GM12878 (cell line): Measurements from ENCODE around the gene TSPEAR. TPM values are rescaled to one million over a fixed set of nuclear protein-coding genes. Genes with fewer than 3 reads are reported as not detected.

Experiments used
- ATAC-seq: fragments of 200-7000 bp; cut with Tn5 transposase; 3 replicates; pipeline ENCODE4 v1.9.1; 2020; ENCODE audit warnings: mild to moderate bottlenecking, moderate library complexity
- BruUV-seq: library from RNA; stranded (reverse); fragments of 400-500 nt; replicated peaks from 2 replicates; lab custom pipeline; 2021; lab: Mats Ljungman, UMichigan
- CTCF ChIA-PET: fragments of 300-600 bp; sonication (Branson Sonifier 250); formaldehyde crosslinking; extraction: SDS; loops from one replicate; lab custom pipeline; 2021; ENCODE audit warnings: inconsistent platforms; lab: Yijun Ruan, JAX
- POLR2A ChIA-PET: fragments of 350-600 bp; formaldehyde crosslinking; extraction: SDS; loops from one replicate; lab custom pipeline; 2021; ENCODE audit warnings: inconsistent platforms; lab: Charles Lee
- RAD21 ChIA-PET: fragments of 300-600 bp; sonication (Branson Sonifier 250); formaldehyde crosslinking; loops from one replicate; lab custom pipeline; 2023; ENCODE audit warnings: antibody characterized with exemption; ENCODE audit not compliant: unreplicated experiment; lab: Charles Lee
- SMC1A ChIA-PET: fragments of 300-600 bp; sonication (Branson Sonifier 250); formaldehyde crosslinking; loops from one replicate; lab custom pipeline; 2023; ENCODE audit not compliant: unreplicated experiment, uncharacterized antibody; lab: Charles Lee
- DNase-seq: peaks from one replicate; pipeline ENCODE4 v3.0.0-alpha.2; 2011; ENCODE audit warnings: low read depth, low spot score
- FAIRE-seq: peaks from 3 replicates; lab custom pipeline; 2011; peaks lifted over from hg19 to GRCh38; lab: Jason Lieb, UNC
- H2AFZ ChIP-seq: 2 replicates; pipeline ENCODE4 v1.6.0; 2011; ENCODE audit warnings: low read depth, low read length, control low read depth; ENCODE audit not compliant: control insufficient read depth
- H3K27ac ChIP-seq: 2 replicates; pipeline ENCODE4 v1.5.1; 2011; ENCODE audit warnings: control low read depth; ENCODE audit not compliant: control insufficient read depth, insufficient read depth
- H3K27me3 ChIP-seq, 2 experiments: replicated peaks in 1 of 2; 2 replicates each; pipeline versions ENCODE4 v1.6.0 to v1.6.1; 2011; ENCODE audit warnings: low read length in 1 of 2; ENCODE audit not compliant: control insufficient read depth in 2 of 2, insufficient read depth in 2 of 2
- H3K36me3 ChIP-seq, 2 experiments: 2 replicates each; pipeline ENCODE4 v1.5.1; 2011; ENCODE audit warnings: low read length in 1 of 2; ENCODE audit not compliant: control insufficient read depth in 2 of 2, insufficient read depth in 2 of 2
- H3K4me1 ChIP-seq: 2 replicates; pipeline ENCODE4 v1.6.1; 2011; ENCODE audit warnings: mild to moderate bottlenecking, low read length, moderate library complexity, mixed read lengths; ENCODE audit not compliant: control insufficient read depth, insufficient read depth
- H3K4me2 ChIP-seq: 2 replicates; pipeline ENCODE4 v1.6.0; 2011; ENCODE audit warnings: control low read depth; ENCODE audit not compliant: control insufficient read depth, insufficient read depth
- H3K4me3 ChIP-seq: fragments of 200-600 bp; sonication (generic); 2 replicates; pipeline ENCODE4 v1.5.1; 2016
- H3K79me2 ChIP-seq: 2 replicates; pipeline ENCODE4 v1.6.0; 2011; ENCODE audit warnings: low read length; ENCODE audit not compliant: control insufficient read depth, insufficient read depth
- H3K9ac ChIP-seq: 2 replicates; pipeline ENCODE4 v1.8.0; 2011; ENCODE audit warnings: low read length, control low read depth, mixed read lengths; ENCODE audit not compliant: control insufficient read depth, insufficient read depth
- H3K9me3 ChIP-seq: replicated peaks from 3 replicates; pipeline ENCODE4 v1.5.1; 2011; ENCODE audit warnings: mild to moderate bottlenecking, low read length; ENCODE audit not compliant: control insufficient read depth, insufficient read depth
- H4K20me1 ChIP-seq: 2 replicates; pipeline ENCODE4 v1.6.0; 2011; ENCODE audit not compliant: control insufficient read depth, insufficient read depth
- EP300 ChIP-seq, 2 experiments: fragments of 150-350 bp in 1 of 2; IDR thresholded peaks; 2 replicates each; pipeline ENCODE4 v1.6.1; 2011 to 2012; ENCODE audit warnings: low read depth in 2 of 2, low read length in 2 of 2, borderline replicate concordance in 1 of 2, improper control_type of control experiment in 1 of 2, inconsistent platforms in 1 of 2; ENCODE audit not compliant: control insufficient read depth in 1 of 2
- JUNB ChIP-seq: IDR thresholded peaks from 2 replicates; pipeline ENCODE4 v1.6.1; 2016; ENCODE audit warnings: antibody characterized with exemption, mild to moderate bottlenecking
- NFYA ChIP-seq: IDR thresholded peaks from 2 replicates; pipeline ENCODE4 v1.6.1; 2011; ENCODE audit warnings: low read depth, mild to moderate bottlenecking, low read length, improper control_type of control experiment, borderline replicate concordance
- NR2C2 ChIP-seq: IDR thresholded peaks from 2 replicates; pipeline ENCODE4 v1.6.1; 2011; ENCODE audit warnings: borderline replicate concordance, low read depth; ENCODE audit not compliant: control insufficient read depth, insufficient read length
- RAD21 ChIP-seq: IDR thresholded peaks from 2 replicates; pipeline ENCODE4 v1.6.1; 2011; ENCODE audit warnings: mild to moderate bottlenecking, low read depth, low read length, moderate library complexity; ENCODE audit not compliant: insufficient read depth
- SPI1 ChIP-seq: IDR thresholded peaks from 2 replicates; pipeline ENCODE4 v1.6.1; 2011; ENCODE audit warnings: low read depth, mild to moderate bottlenecking, low read length, moderate library complexity, borderline replicate concordance; ENCODE audit not compliant: insufficient read depth
- SRF ChIP-seq, 2 experiments: IDR thresholded peaks; 2 replicates each; pipeline ENCODE4 v1.6.1; 2011; ENCODE audit warnings: low read depth in 2 of 2, low read length in 2 of 2, mild to moderate bottlenecking in 1 of 2, moderate library complexity in 1 of 2
- ZBED1 ChIP-seq: IDR thresholded peaks from 2 replicates; pipeline ENCODE4 v1.6.1; 2016; ENCODE audit warnings: borderline replicate concordance
- ZNF217 ChIP-seq: fragments of 450-650 bp; IDR thresholded peaks from 2 replicates; pipeline ENCODE4 v1.6.1; 2017; ENCODE audit warnings: antibody characterized with exemption, mild to moderate bottlenecking
- WGBS: methylation state at CpG from one replicate; pipeline ENCODE4 v1.1.6; 2016; ENCODE audit warnings: low lambda C conversion rate; ENCODE audit not compliant: insufficient replicate concordance, insufficient coverage; ENCODE audit errors: missing lambda C conversion rate; 5-methylcytosine and 5-hydroxymethylcytosine counted together
- in situ Hi-C: fragments of 300-500 bp; cut with MboI; formaldehyde crosslinking; loops from 9 replicates; pipeline ENCODE4 v1.14.3; 2018; ENCODE audit warnings: mixed read lengths
- intact Hi-C: fragments of 100-400 bp; cut with micrococcal nuclease; formaldehyde crosslinking; loops from one replicate; pipeline ENCODE4 v1.14.2; 2022; ENCODE audit not compliant: unreplicated experiment
- polyA plus RNA-seq, 11 experiments: library from polyadenylated mRNA; depleted of rRNA in 4 of 11; unstranded in 6 of 11; stranded (reverse) in 5 of 11; fragments of >200 nt; fragmentation: Nextera tagmentation in 4 of 11; fragmentation: Illumina TruSeq in 1 of 11; extraction: Ambion mirVana in 4 of 11; extraction: Trizol in 1 of 11; gene quantifications; 1 replicate in 1 of 11; 2 replicates in 10 of 11; pipeline versions ENCODE4 v1.2.1 to v1.2.3, GENCODE V29; 2011 to 2016; ENCODE audit warnings: inconsistent platforms in 2 of 11, missing spikeins in 2 of 11, low read depth in 1 of 11
- total RNA-seq, 4 experiments: library from RNA; depleted of rRNA in 3 of 4; stranded (reverse); fragments of >200 nt in 3 of 4; fragmentation: Illumina TruSeq in 1 of 4; extraction: Trizol in 1 of 4; gene quantifications; 2 replicates each; pipeline versions ENCODE4 v1.2.1 to v1.2.3, GENCODE V29; 2013 to 2021
- TF ChIP-seq, protein P1 (sequence below): fragments of 450-650 bp; IDR thresholded peaks from 2 replicates; pipeline ENCODE4 v1.6.1; 2018; ENCODE audit warnings: mild to moderate bottlenecking, low read depth, moderate library complexity; ENCODE audit not compliant: partially characterized antibody
- TF ChIP-seq, protein P2 (sequence below): fragments of 450-650 bp; formaldehyde crosslinking; IDR thresholded peaks from 2 replicates; pipeline ENCODE4 v1.4.0; 2022; ENCODE audit warnings: mild to moderate bottlenecking, moderate library complexity

The TSPEAR gene
- total and polyA plus RNA-seq, 10 of the 15 experiments (the other 5 are each of a cell fraction or from before 2014, with no cell fraction given) = not detected

DNA sequence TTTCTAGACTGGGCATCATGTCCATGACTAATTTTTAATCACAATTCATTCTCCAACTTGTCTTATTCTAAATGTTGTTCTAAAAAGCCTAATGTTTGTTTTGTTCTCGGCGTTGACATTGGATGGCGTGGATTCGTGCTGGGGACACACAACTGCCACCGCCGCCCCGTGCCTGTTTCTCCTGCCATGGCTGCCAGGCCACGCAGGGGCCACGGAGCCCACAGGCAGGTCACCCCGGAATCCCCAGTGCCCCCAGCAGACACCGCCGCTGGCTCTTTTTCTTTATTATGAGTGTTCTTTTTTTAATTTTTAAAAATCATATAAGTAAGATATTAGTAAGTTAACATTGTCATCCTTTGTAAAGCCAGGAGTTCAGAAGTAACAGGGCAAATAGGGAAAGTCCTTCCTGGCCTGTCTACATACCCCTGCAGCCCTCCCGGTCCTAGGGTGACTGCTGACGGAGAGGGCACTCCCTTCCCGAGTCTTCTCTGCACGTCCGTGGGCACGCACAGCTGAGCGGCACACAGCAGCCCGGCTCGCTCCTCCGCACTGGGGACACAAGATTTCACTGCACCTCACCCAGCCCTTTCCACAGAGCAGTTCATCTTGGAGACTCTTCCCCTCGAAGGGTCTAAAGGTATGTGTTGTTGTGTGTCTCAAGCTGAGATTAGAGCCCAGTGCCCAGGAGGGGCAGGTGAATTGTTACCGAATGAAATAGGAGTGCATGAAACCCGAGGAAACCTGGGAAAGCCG, 203.5 kb downstream of the TSPEAR start:
- H3K27me3 ChIP-seq = no peaks in the 10 kb centered on the region; a peak in 1 of 4 replicates
- CTCF ChIA-PET = interaction anchor here (1.7 kb wide), 1 partner anchor 286 kb away, joined by 4 read pairs; no protein-coding TSS in a partner anchor
- no peak for ATAC-seq
- no peaks in the 10 kb centered on the region for H3K4me1 ChIP-seq
- H3K27ac ChIP-seq = no peak overlapping the region
- H3K9ac ChIP-seq = no peak overlapping the region
- WGBS = 54% methylated on average over 24 of the region's 26 CpGs
- in situ Hi-C loops (loop anchor here (5.0 kb wide), 1 partner anchor 284 kb away; no protein-coding TSS in a partner anchor), intact Hi-C loops (no loop called here)
- FAIRE-seq = no peak
- H2AFZ ChIP-seq = no peak overlapping the region
- no peaks in the 10 kb centered on the region for H3K36me3 ChIP-seq
- no peaks in the 10 kb centered on the region for H4K20me1 ChIP-seq
- no peak overlapping the region for H3K4me2 ChIP-seq
- POLR2A ChIA-PET = no interaction called here
- no peak for DNase-seq
- no peaks in the 10 kb centered on the region for H3K9me3 ChIP-seq
- no TSS peak for BruUV-seq
- no peak overlapping the region for H3K4me3 ChIP-seq
- RAD21 ChIA-PET = no interaction called here
- SMC1A ChIA-PET = no interaction called here
- TF ChIP-seq ZNF217 = no peak
- TF ChIP-seq ZBED1 = no peak
- TF ChIP-seq SRF (IDR thresholded peaks at IDR 0.05; ENCODE audit: low read depth in 2 of 2, low read length in 2 of 2) = no peak
- TF ChIP-seq, protein P1, sequence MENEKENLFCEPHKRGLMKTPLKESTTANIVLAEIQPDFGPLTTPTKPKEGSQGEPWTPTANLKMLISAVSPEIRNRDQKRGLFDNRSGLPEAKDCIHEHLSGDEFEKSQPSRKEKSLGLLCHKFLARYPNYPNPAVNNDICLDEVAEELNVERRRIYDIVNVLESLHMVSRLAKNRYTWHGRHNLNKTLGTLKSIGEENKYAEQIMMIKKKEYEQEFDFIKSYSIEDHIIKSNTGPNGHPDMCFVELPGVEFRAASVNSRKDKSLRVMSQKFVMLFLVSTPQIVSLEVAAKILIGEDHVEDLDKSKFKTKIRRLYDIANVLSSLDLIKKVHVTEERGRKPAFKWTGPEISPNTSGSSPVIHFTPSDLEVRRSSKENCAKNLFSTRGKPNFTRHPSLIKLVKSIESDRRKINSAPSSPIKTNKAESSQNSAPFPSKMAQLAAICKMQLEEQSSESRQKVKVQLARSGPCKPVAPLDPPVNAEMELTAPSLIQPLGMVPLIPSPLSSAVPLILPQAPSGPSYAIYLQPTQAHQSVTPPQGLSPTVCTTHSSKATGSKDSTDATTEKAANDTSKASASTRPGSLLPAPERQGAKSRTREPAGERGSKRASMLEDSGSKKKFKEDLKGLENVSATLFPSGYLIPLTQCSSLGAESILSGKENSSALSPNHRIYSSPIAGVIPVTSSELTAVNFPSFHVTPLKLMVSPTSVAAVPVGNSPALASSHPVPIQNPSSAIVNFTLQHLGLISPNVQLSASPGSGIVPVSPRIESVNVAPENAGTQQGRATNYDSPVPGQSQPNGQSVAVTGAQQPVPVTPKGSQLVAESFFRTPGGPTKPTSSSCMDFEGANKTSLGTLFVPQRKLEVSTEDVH = no peak
- TF ChIP-seq SPI1 = no peak
- TF ChIP-seq NFYA = no peak
- TF ChIP-seq JUNB = no peak
- TF ChIP-seq EP300 (IDR thresholded peaks at IDR 0.05; ENCODE audit: borderline replicate concordance in 1 of 2, control insufficient read depth in 1 of 2, low read depth in 2 of 2, low read length in 2 of 2) = no peak
- TF ChIP-seq, protein P2, sequence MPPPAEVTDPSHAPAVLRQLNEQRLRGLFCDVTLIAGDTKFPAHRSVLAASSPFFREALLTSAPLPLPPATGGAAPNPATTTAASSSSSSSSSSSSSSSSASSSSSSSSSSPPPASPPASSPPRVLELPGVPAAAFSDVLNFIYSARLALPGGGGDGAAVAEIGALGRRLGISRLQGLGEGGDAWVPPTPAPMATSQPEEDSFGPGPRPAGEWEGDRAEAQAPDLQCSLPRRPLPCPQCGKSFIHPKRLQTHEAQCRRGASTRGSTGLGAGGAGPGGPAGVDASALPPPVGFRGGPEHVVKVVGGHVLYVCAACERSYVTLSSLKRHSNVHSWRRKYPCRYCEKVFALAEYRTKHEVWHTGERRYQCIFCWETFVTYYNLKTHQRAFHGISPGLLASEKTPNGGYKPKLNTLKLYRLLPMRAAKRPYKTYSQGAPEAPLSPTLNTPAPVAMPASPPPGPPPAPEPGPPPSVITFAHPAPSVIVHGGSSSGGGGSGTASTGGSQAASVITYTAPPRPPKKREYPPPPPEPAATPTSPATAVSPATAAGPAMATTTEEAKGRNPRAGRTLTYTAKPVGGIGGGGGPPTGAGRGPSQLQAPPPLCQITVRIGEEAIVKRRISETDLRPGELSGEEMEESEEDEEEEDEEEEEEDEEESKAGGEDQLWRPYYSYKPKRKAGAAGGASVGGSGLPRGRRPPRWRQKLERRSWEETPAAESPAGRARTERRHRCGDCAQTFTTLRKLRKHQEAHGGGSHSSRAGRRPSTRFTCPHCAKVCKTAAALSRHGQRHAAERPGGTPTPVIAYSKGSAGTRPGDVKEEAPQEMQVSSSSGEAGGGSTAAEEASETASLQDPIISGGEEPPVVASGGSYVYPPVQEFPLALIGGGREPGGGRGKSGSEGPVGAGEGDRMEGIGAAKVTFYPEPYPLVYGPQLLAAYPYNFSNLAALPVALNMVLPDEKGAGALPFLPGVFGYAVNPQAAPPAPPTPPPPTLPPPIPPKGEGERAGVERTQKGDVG (CRISPR knock-in tag) = no peak
- TF ChIP-seq RAD21 = no peak
- no peak for TF ChIP-seq NR2C2
- H3K79me2 ChIP-seq = no peaks in the 10 kb centered on the region
